HCT116 (cell line): ENCODE data around the gene CIC. TPM values are rescaled to one million over a fixed set of nuclear protein-coding genes. Genes with fewer than 3 reads are reported as not detected.

Source experiments
- ATAC-seq: fragments of 200-7000 bp; cut with Tn5 transposase; 2 replicates; pipeline ENCODE4 v1.9.1; 2020; ENCODE audit warnings: mild to moderate bottlenecking, moderate library complexity
- BruUV-seq: library from RNA; stranded (reverse); fragments of 400-500 nt; replicated peaks from 2 replicates; lab custom pipeline; 2021; lab: Mats Ljungman, UMichigan
- CTCF ChIA-PET: fragments of 300-600 bp; sonication (Branson Sonifier 250); formaldehyde crosslinking; loops from one replicate; lab custom pipeline; 2021; ENCODE audit warnings: antibody characterized with exemption; lab: Charles Lee
- POLR2A ChIA-PET: fragments of 300-600, 350-600 bp; sonication (Branson Sonifier 250); formaldehyde crosslinking; loops from one replicate; lab custom pipeline; 2021; ENCODE audit warnings: antibody characterized with exemption; lab: Charles Lee
- RAD21 ChIA-PET, 2 experiments: fragments of 300-600 bp; sonication (Branson Sonifier 250); formaldehyde crosslinking; loops; one replicate each; lab custom pipeline; 2023; ENCODE audit warnings: low total read pairs in 2 of 2; ENCODE audit not compliant: uncharacterized antibody in 2 of 2, unreplicated experiment in 2 of 2, low non-redundant PET in 1 of 2; lab: Charles Lee
- DNase-seq: peaks from one replicate; pipeline ENCODE4 v3.0.0-alpha.2; 2010; ENCODE audit warnings: low read depth, low spot score
- H2AFZ ChIP-seq: fragments of 200-600 bp; shearing (Covaris generic), sonication (generic); 2 replicates; pipeline ENCODE4 v1.6.1; 2017; ENCODE audit warnings: low read depth, mixed run types, mixed read lengths, antibody characterized with exemption, low read length; ENCODE audit not compliant: poor library complexity, severe bottlenecking
- H3K27ac ChIP-seq: 2 replicates; pipeline ENCODE4 v1.5.1; 2012; ENCODE audit warnings: low read depth, low read length
- H3K27me3 ChIP-seq: fragments of 200-600 bp; sonication (generic); 2 replicates; pipeline ENCODE4 v1.6.1; 2016; ENCODE audit warnings: mixed run types, low read length, mixed read lengths; ENCODE audit not compliant: insufficient read depth
- H3K36me3 ChIP-seq, 2 experiments: fragments of 200-500 bp in 1 of 2; fragments of 200-600 bp in 1 of 2; sonication (Bioruptor generic) in 1 of 2; sonication (generic) in 1 of 2; 2 replicates each; pipeline versions ENCODE4 v1.5.1 to v1.6.1; 2014 to 2016; ENCODE audit warnings: low read length in 2 of 2, inconsistent platforms in 1 of 2, mixed read lengths in 1 of 2, mixed run types in 1 of 2; ENCODE audit not compliant: insufficient read depth in 2 of 2, control insufficient read depth in 1 of 2
- H3K4me1 ChIP-seq, 2 experiments: fragments of 200-600 bp in 1 of 2; sonication (generic) in 1 of 2; 2 replicates each; pipeline versions ENCODE4 v1.5.1 to v1.6.1; 2012 to 2017; ENCODE audit warnings: low read length in 2 of 2, inconsistent platforms in 1 of 2, mild to moderate bottlenecking in 1 of 2, mixed read lengths in 1 of 2, mixed run types in 1 of 2, moderate library complexity in 1 of 2; ENCODE audit not compliant: insufficient read depth in 2 of 2, control insufficient read depth in 1 of 2
- H3K4me2 ChIP-seq: fragments of 200-600 bp; sonication (generic); 2 replicates; pipeline ENCODE4 v1.6.1; 2017; ENCODE audit warnings: mixed run types, low read length, mixed read lengths
- H3K4me3 ChIP-seq, 2 experiments: fragments of 200-600 bp in 1 of 2; sonication (generic) in 1 of 2; replicated peaks in 1 of 2; 2 replicates each; pipeline ENCODE4 v1.5.1; 2011 to 2016; ENCODE audit warnings: low read length in 2 of 2, control low read depth in 1 of 2, low read depth in 1 of 2, mild to moderate bottlenecking in 1 of 2, mixed read lengths in 1 of 2, mixed run types in 1 of 2
- H3K79me2 ChIP-seq: fragments of 200-600 bp; sonication (generic); 2 replicates; pipeline ENCODE4 v1.6.1; 2017; ENCODE audit warnings: mild to moderate bottlenecking, mixed run types, low read length, moderate library complexity, mixed read lengths; ENCODE audit not compliant: insufficient read depth
- H3K9ac ChIP-seq: fragments of 200-600 bp; sonication (generic); 2 replicates; pipeline ENCODE4 v1.6.1; 2016; ENCODE audit warnings: low read length, mixed read lengths
- H3K9me2 ChIP-seq: fragments of 200-600 bp; sonication (generic), shearing (Covaris generic); 2 replicates; pipeline ENCODE4 v1.6.1; 2017; ENCODE audit warnings: mixed run types, mild to moderate bottlenecking, moderate library complexity; ENCODE audit not compliant: insufficient read depth
- H3K9me3 ChIP-seq, 2 experiments: fragments of 200-500 bp in 1 of 2; fragments of 200-600 bp in 1 of 2; sonication (Bioruptor generic) in 1 of 2; sonication (generic) in 1 of 2; 2 replicates each; pipeline ENCODE4 v1.6.1; 2014 to 2017; ENCODE audit warnings: low read length in 2 of 2, mixed read lengths in 2 of 2, inconsistent platforms in 1 of 2, low read depth in 1 of 2, mild to moderate bottlenecking in 1 of 2, mixed run types in 1 of 2, moderate library complexity in 1 of 2; ENCODE audit not compliant: control insufficient read depth in 1 of 2, insufficient read depth in 1 of 2
- H4K20me1 ChIP-seq: fragments of 200-600 bp; sonication (generic), shearing (Covaris generic); 2 replicates; pipeline ENCODE4 v1.6.1; 2017; ENCODE audit warnings: mixed run types, mild to moderate bottlenecking, moderate library complexity; ENCODE audit not compliant: insufficient read depth
- EGR1 ChIP-seq: IDR thresholded peaks from 2 replicates; pipeline ENCODE4 v1.6.1; 2012; ENCODE audit warnings: low read depth
- ELF1 ChIP-seq: IDR thresholded peaks from 2 replicates; pipeline ENCODE4 v1.6.1; 2012; ENCODE audit warnings: low read depth, borderline replicate concordance
- EZH2 ChIP-seq: fragments of 200-600 bp; sonication (generic); IDR thresholded peaks from 2 replicates; pipeline ENCODE4 v1.6.1; 2017; ENCODE audit warnings: antibody characterized with exemption, mixed run types
- EZH2phosphoT487 ChIP-seq: fragments of 200-600 bp; IDR thresholded peaks from 2 replicates; pipeline ENCODE4 v1.6.1; 2018; ENCODE audit warnings: antibody characterized with exemption, borderline replicate concordance
- FOSL1 ChIP-seq: IDR thresholded peaks from 2 replicates; pipeline ENCODE4 v1.6.1; 2012; ENCODE audit warnings: low read depth
- POLR2AphosphoS5 ChIP-seq: IDR thresholded peaks from 2 replicates; pipeline ENCODE4 v1.6.1; 2011; ENCODE audit warnings: mild to moderate bottlenecking, low read depth, low read length, moderate library complexity
- RAD21 ChIP-seq: IDR thresholded peaks from 2 replicates; pipeline ENCODE4 v1.6.1; 2012; ENCODE audit warnings: low read depth, mild to moderate bottlenecking
- SIN3A ChIP-seq: IDR thresholded peaks from 2 replicates; pipeline ENCODE4 v1.6.1; 2012; ENCODE audit warnings: low read depth
- SP1 ChIP-seq: IDR thresholded peaks from 2 replicates; pipeline ENCODE4 v1.6.1; 2012; ENCODE audit warnings: low read depth
- TCF7L2 ChIP-seq: IDR thresholded peaks from 2 replicates; pipeline ENCODE4 v1.7.0; 2011; ENCODE audit warnings: borderline replicate concordance, inconsistent platforms; ENCODE audit not compliant: insufficient read depth, insufficient read length; ENCODE audit errors: extremely low read depth
- YY1 ChIP-seq: IDR thresholded peaks from 2 replicates; pipeline ENCODE4 v1.6.1; 2011; ENCODE audit warnings: low read length, low read depth, moderate library complexity, mild to moderate bottlenecking; ENCODE audit not compliant: insufficient replicate concordance; ENCODE audit errors: extremely low read depth
- ZFX ChIP-seq: fragments of 450-650 bp; IDR thresholded peaks from 2 replicates; pipeline ENCODE4 v1.6.1; 2017
- ZNF274 ChIP-seq: fragments of 200-500 bp; sonication (Bioruptor generic); IDR thresholded peaks from 2 replicates; pipeline ENCODE4 v1.6.1; 2014; ENCODE audit warnings: mild to moderate bottlenecking, low read depth, low read length, inconsistent platforms
- intact Hi-C: fragments of 100-400 bp; cut with micrococcal nuclease; formaldehyde crosslinking; loops from 2 replicates; pipeline ENCODE4 v1.10.0; 2022
- total RNA-seq: library from RNA; stranded (reverse); gene quantifications from one replicate; pipeline ENCODE4 v1.2.1, GENCODE V29; 2021; ENCODE audit not compliant: unreplicated experiment
- TF ChIP-seq, protein P1 (sequence below): IDR thresholded peaks from 2 replicates; pipeline ENCODE4 v1.6.1; 2012
- TF ChIP-seq, protein P2 (sequence below): IDR thresholded peaks from 2 replicates; pipeline ENCODE4 v1.6.1; 2011; ENCODE audit warnings: mild to moderate bottlenecking, low read length, moderate library complexity; ENCODE audit not compliant: insufficient replicate concordance; ENCODE audit errors: extremely low read depth
- TF ChIP-seq, protein P3 (sequence below): IDR thresholded peaks from 2 replicates; pipeline ENCODE4 v1.6.1; 2012; ENCODE audit warnings: low read depth
- TF ChIP-seq, protein P4 (sequence below): IDR thresholded peaks from 2 replicates; pipeline ENCODE4 v1.6.1; 2012

CIC gene
- total RNA-seq, 1 experiment from 2014 or later: 52.0 TPM

DNA sequence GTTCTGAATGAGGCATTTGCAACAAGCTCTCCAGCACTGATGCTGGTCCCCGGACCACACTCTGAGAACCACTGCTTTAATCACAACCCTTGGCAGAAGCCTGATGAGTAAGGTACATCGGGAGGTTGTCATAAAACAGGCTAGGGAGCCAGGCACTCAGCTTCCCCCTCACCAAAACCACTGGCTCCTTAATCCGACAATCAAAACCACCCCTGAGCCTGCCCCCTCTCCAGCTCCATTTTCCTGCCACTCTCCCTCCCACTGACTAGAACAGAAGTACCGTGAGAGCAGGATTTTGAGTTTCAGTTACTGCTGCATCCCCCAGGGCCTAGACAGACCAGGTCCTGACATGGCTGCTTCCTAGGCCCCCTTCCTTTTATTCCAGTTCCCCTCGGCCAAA lies 33.9 kb upstream of the CIC start:
- ChIA-PET CTCF (no interaction called here), POLR2A (interaction anchor here (0.6 to 1.6 kb wide), 2 partner anchors 27 to 162 kb away, joined by 3 to 5 read pairs; no protein-coding TSS in a partner anchor), RAD21 (no interaction called here)
- ATAC-seq (no peak), DNase-seq (no peak)
- H3K36me3 ChIP-seq: peaks cover 42 to 46% of the 10 kb centered on the region in 2 experiments; a peak in 3 of 4 replicates
- H3K9ac ChIP-seq: no peak overlapping the region
- BruUV-seq: no TSS peak
- no peak overlapping the region for H3K4me2 ChIP-seq
- no peak for TF ChIP-seq TCF7L2
- TF ChIP-seq SIN3A: no peak
- TF ChIP-seq YY1: no peak
- TF ChIP-seq, protein P1, sequence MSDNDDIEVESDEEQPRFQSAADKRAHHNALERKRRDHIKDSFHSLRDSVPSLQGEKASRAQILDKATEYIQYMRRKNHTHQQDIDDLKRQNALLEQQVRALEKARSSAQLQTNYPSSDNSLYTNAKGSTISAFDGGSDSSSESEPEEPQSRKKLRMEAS: no peak
- TF ChIP-seq POLR2AphosphoS5: no peak
- TF ChIP-seq SP1: no peak
- TF ChIP-seq, protein P2, sequence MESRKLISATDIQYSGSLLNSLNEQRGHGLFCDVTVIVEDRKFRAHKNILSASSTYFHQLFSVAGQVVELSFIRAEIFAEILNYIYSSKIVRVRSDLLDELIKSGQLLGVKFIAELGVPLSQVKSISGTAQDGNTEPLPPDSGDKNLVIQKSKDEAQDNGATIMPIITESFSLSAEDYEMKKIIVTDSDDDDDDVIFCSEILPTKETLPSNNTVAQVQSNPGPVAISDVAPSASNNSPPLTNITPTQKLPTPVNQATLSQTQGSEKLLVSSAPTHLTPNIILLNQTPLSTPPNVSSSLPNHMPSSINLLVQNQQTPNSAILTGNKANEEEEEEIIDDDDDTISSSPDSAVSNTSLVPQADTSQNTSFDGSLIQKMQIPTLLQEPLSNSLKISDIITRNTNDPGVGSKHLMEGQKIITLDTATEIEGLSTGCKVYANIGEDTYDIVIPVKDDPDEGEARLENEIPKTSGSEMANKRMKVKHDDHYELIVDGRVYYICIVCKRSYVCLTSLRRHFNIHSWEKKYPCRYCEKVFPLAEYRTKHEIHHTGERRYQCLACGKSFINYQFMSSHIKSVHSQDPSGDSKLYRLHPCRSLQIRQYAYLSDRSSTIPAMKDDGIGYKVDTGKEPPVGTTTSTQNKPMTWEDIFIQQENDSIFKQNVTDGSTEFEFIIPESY: no peak
- no peak for TF ChIP-seq RAD21
- no peak for TF ChIP-seq ZNF274
- TF ChIP-seq ELF1: no peak
- TF ChIP-seq EGR1: no peak
- no peak for TF ChIP-seq EZH2phosphoT487
- TF ChIP-seq EZH2: no peak
- TF ChIP-seq, protein P3, sequence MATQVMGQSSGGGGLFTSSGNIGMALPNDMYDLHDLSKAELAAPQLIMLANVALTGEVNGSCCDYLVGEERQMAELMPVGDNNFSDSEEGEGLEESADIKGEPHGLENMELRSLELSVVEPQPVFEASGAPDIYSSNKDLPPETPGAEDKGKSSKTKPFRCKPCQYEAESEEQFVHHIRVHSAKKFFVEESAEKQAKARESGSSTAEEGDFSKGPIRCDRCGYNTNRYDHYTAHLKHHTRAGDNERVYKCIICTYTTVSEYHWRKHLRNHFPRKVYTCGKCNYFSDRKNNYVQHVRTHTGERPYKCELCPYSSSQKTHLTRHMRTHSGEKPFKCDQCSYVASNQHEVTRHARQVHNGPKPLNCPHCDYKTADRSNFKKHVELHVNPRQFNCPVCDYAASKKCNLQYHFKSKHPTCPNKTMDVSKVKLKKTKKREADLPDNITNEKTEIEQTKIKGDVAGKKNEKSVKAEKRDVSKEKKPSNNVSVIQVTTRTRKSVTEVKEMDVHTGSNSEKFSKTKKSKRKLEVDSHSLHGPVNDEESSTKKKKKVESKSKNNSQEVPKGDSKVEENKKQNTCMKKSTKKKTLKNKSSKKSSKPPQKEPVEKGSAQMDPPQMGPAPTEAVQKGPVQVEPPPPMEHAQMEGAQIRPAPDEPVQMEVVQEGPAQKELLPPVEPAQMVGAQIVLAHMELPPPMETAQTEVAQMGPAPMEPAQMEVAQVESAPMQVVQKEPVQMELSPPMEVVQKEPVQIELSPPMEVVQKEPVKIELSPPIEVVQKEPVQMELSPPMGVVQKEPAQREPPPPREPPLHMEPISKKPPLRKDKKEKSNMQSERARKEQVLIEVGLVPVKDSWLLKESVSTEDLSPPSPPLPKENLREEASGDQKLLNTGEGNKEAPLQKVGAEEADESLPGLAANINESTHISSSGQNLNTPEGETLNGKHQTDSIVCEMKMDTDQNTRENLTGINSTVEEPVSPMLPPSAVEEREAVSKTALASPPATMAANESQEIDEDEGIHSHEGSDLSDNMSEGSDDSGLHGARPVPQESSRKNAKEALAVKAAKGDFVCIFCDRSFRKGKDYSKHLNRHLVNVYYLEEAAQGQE: no peak
- TF ChIP-seq ZFX: no peak
- TF ChIP-seq, protein P4, sequence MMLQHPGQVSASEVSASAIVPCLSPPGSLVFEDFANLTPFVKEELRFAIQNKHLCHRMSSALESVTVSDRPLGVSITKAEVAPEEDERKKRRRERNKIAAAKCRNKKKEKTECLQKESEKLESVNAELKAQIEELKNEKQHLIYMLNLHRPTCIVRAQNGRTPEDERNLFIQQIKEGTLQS: no peak
- no peak for TF ChIP-seq FOSL1
- no peaks in the 10 kb centered on the region for H3K4me1 ChIP-seq
- no peaks in the 10 kb centered on the region for H4K20me1 ChIP-seq
- H3K9me2 ChIP-seq: no peaks in the 10 kb centered on the region
- peaks cover 48% of the 10 kb centered on the region for H3K79me2 ChIP-seq
- H3K27me3 ChIP-seq: no peaks in the 10 kb centered on the region
- H3K27ac ChIP-seq: no peak overlapping the region
- H3K9me3 ChIP-seq: no peaks in the 10 kb centered on the region
- intact Hi-C loops: no loop called here
- no peak overlapping the region for H2AFZ ChIP-seq
- H3K4me3 ChIP-seq: no peak overlapping the region
